Activated CD4-positive, alpha-beta T cell treated with anti-CD3 and anti-CD28 coated beads, Interleukin-2, amount 50 U/mL, for 16 hours (primary cell): ENCODE measurements around the gene SCN8A.

Experiments
- DNase-seq: peaks from one replicate; pipeline ENCODE4 v3.0.0-alpha.2; 2020

SCN8A gene

GRCh38 chr12:51837286-51837685 is 246.3 kb downstream of the SCN8A start:
- DNase-seq, result no peak

GRCh38 chr12:51838036-51838435 is 247.0 kb downstream of the SCN8A start:
- no peak for DNase-seq

DNA sequence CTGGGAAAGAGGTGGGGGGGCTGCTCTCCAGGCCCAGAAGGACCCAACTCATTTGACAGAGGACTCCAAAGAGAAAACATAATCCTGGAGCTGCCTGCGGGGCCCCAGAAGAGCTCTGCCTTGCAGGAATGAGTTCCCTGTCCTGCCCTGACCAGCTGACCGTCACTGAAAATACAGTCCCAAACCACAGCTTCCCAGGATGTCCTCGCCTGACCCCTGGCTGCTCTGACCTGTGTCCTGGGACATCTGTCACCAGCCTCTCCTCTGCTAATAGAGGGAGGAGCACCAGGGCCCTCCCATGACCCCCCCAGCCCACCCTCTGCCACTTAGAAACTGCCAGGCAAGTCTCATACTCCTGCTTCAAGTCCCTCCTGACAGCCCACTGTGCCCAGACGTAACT is 247.7 kb downstream of the SCN8A start:
- no peak for DNase-seq

DNA sequence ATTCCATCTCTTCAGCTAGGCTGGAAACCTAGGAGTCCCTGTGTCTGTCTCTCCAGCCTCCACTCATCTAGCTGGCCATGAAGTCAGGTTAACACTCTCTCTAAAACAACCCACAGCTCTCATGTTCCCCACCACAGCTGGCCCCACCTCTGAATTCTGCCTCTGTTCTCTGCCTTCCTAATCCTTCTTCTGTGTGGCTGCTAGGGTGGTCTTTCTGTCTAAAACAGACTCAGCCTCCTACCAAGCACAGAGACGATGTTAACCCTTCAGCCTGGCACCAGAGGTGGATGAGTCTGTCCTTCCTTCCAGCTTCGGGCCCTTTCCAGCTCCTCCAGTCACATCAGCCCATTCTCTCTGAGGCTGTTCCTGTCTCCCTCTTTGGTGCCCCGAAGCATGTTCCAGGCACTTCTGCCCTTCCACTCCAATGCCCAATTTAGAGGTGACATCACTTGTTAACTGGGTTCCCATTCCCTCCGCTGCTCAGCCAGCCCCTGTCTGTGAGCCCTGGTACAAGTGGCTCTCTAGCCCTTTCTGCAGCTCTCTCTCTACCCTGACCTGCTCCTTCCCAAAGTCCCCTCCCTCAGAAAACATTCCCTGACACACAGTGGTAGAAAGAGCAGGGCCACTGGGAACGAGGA is 248.4 kb downstream of the SCN8A start:
- DNase-seq, result no peak

DNA sequence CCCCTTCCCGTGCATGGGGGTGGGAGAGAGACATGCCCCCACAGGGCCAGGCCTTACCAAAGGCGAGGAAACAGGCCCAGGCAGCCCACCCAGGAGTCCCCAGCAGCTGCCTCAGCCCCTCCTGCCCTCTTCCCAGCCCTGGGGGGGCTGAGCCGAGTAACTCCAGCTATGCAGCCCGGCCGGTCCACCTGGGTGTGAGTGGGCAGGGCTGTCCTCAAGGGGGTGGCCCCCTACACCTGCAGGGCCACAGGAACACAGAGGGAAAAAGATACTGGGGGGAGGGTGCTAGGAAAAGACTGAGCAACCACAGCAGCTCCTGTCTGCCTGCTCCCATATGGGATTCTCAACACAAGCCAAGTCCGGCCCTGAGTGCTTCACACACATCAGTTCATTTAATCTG is 249.9 kb downstream of the SCN8A start:
- no peak for DNase-seq

- no peak for DNase-seq
Observed at GRCh38 chr12:51841727-51842126, 250.7 kb downstream of the SCN8A start.

GRCh38 chr12:51844854-51845253 is 253.8 kb downstream of the SCN8A start:
- DNase-seq, result no peak

- no peak for DNase-seq
Observed at GRCh38 chr12:51845482-51845881, 254.4 kb downstream of the SCN8A start.

- no peak for DNase-seq
Observed at GRCh38 chr12:51846271-51846691, 255.2 kb downstream of the SCN8A start.

GRCh38 chr12:51846911-51847642 is 256.0 kb downstream of the SCN8A start:
- DNase-seq, result peak; percentile 18

DNA sequence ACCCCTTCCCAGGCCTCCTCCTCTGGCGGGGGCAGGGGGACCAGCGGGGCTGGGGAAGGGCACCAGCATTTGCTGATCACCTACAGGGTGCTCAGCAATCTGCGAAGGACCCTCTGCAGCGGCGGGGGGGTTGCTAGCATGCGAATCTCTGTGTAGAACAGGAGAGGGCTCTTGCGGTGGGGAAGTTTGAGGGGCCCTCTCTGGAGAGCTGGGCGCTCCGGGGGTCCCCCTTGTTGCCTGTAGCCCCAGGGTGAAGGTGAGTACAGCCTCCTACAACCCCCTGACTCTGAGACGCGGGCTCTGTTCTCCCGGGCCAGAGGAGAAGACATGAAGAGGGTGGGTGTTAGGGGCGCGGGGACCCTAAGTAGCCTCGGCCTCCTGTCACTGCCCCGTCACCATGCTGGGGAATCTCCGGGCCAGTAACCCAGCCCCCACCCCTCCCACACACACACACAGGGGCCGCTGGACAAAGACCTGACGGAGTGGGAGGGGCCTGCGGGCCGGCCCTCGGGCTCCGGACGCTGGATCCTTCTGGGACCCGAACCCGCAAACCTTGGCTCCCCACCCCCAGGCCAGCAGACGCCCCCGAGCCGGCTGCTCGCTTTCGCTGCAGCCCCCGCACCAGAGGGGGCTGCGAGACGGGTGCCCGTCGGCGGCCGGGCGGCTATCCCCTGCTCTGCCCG is 256.8 kb downstream of the SCN8A start:
- DNase-seq, result no peak

DNA sequence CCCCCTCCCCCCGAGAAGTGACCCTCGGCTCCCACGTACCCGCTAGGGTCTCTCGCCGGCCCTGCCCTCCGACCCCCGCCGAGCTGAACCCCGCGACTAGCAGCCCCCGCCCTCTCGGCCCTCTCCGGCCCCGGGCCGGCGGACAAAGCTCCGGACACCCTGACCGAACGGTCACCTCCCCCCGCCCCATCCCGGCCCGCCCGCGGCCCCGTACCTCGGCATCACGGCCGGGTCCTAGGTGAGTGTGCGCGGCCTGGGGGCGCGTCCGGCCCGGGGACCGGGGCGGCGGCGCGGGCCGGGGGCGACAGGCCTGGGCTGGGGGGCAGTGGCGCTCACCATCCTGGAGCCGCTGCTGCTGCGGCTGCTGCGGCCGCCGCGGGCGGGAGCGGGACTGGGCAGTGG is 257.3 kb downstream of the SCN8A start, which contains the start of gene FIGNL2:
FIGNL2 (minus strand) TSS at position 393 of the 402 bp plus-strand sequence. CDS start 26,305 bp downstream, outside the sequence.
- DNase-seq, result no peak

DNA sequence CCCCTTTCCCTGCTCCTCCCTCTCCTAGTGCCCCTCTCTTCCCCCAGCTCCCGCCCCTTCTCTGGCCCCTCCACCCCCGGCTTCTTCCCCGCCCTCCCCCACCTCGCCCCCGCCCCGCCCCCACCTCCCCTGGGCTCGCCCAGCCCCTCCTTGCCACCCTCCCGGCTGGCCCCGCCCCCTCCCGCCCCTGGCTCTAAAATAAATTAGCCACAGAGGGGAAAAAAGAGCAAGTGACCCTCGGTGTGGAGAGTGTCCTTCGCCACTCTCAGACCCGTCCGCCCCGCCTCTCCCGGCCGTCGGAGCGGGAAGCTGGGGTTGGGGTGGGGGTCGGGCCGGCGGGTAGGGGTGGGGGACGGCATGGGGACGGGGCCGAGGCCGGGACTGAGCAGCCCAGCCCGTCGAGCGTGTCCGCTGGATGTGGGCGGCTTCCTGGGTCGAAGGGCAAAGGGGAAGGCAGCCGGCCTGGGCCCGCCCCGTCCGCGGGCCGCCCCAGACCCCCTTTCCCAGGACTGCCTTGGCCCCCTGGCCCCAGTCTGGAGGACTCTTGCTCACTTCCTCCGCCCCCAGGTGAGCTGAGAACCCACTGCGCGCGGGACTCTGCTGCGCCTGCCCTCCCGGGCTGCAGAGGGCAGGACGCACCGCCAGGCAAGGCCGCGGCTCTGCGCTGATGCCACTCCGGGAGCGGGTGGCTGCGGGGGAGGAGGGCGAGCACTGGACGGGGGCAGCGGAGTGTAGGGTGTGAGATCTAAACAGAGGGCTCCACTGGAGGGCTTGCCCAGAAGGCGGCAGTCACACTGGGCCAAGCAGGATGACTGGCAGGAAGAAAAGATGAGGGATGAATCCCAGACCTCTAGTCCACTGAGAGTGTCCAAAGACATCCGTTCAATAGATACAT is 258.1 kb downstream of the SCN8A start:
- no peak for DNase-seq

- DNase-seq, result no peak
Observed at GRCh38 chr12:51850081-51850964, 259.3 kb downstream of the SCN8A start.

DNA sequence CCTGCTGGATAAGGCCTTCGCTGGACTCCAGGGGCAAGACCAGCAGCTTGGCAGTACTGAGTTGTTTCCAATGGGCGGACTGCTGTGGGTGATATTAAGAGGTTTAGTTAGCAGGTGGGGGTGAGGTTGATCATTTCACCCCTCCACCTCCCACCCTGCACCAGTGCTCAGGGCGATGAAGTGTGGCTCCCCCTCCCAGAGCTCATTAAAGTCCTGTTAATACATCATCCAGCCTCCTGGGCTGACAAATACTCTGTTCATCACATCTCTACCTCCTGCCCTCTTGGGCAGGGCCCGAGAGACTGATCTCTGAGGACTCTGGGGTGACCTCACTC is 259.9 kb downstream of the SCN8A start:
- no peak for DNase-seq

GRCh38 chr12:51851413-51852124 is 260.5 kb downstream of the SCN8A start:
- DNase-seq, result no peak

DNA sequence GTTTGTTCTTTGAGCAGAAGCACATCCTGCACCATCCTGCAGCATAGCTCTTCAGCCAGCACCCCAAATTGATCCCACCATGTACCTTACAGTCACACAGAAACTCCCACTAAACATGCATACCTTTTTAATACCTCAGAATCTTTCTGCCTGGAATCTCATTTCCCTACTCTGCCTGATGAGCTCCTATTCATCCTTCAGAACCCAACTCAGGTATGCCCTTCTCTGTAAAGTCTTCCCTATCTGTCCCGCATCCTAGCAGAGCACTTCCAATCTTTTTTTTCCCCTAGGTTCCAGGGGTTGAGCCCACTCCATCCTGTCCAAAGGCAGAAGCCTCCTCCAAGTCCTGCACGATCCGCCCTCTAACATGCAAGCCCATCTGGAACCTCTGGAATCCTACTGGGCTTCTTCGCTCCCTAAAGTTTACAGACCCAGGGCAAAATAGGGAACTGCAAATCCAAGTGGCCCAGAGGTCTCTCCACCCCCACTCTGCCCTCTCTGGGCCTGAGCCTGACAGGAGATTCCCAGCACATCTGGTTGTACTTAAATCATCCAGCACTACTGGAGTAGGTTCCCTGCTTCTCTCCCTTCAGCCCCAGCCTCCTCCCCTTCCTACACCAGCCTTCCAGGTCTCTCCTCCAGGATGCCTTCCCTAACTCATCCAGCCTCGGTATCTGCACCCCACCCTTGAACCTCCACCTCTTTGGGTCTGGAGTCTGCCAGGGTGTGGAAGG is 261.5 kb downstream of the SCN8A start:
- no peak for DNase-seq

DNA sequence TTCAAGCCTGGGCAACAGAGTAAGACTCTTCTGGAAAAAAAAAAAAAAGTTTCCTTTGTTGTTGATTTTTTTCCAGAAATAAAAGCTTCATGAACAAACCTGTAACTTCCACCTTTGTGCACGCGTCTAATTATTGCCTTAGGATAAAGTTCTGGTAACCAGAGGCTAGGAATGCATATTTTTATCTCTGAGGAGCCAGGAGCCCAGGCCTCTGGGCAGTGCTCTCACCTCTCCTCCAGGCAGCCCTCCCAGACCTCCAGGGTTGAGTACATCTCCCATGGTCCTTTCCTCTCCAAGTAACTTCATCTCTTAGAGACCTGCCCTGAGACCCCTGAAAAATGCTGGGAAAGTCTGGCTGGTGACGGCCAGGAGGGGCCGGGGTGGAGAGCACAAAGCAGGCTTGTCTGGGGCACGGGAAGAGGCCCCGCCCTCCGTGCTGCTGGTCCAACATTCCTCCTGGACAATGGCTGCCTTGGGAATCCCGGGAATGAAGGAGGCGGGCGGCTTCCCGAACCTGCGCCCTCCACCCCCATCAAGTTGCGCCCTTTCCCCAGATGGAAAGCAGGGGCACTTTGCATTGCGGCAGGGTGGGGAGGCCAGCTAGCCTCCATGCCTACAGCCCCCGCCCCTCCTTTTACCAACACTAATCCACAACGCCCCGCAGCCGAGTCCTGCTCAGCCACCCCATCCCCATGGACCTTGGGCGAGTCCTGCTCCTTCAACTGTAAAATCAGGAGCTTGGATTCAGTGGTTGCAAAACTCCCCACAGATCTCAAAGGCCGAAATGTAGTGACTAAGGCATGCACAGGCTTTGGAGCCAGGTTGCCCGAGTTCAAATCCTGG is 264.8 kb downstream of the SCN8A start:
- DNase-seq, result no peak

DNA sequence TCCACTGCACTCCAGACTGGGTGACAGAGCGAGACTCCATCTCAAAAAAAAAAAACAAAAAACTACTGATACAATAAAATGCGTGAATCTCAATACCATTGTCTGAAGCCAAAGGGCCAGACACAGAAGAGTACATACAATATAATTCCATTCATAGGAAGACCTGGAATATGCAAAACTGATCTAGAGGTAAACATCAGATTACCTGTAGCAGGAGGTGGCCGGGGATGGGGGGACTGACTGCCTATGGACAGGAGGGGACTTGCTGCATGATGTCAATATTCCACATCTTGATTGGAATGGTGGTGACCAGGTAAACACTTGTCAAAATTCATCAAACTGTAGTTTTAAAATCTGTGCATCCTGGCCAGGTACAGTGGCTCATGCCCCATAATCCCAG is 270.0 kb downstream of the SCN8A start:
- no peak for DNase-seq
